ENCODE measurements around the gene CSNK1G3.
"Not testable (repeated sequence)": the region's sequence is repeated elsewhere in the genome, so short reads cannot be mapped to it uniquely, and the experiment has no call there.

CSNK1G3 gene

GRCh38 chr5:123511648-123512605 is at the start of gene CSNK1G3:
Gene CSNK1G3, plus strand, starts transcription at chr5:123512177. Its CDS starts 33,487 bp downstream, at chr5:123545664.
- peak; percentile 92 for DNase-seq

GRCh38 chr5:123466839-123467238 is 45.1 kb upstream of the CSNK1G3 start:
- not testable (repeated sequence) for DNase-seq

- DNase-seq = no peak
Measured at GRCh38 chr5:123471385-123471784, 40.6 kb upstream of the CSNK1G3 start.

GRCh38 chr5:123472150-123472924 is 39.6 kb upstream of the CSNK1G3 start:
- DNase-seq = no peak

GRCh38 chr5:123474228-123474627 is 37.7 kb upstream of the CSNK1G3 start:
- DNase-seq = no peak

- DNase-seq = no peak
Measured at GRCh38 chr5:123476731-123477130, 35.2 kb upstream of the CSNK1G3 start.

GRCh38 chr5:123478546-123478945 is 33.4 kb upstream of the CSNK1G3 start:
- DNase-seq = no peak

- DNase-seq = no peak
Measured at GRCh38 chr5:123482258-123482657, 29.7 kb upstream of the CSNK1G3 start.

- DNase-seq = no peak
Measured at GRCh38 chr5:123483446-123484077, 28.4 kb upstream of the CSNK1G3 start.

GRCh38 chr5:123485275-123485674 is 26.7 kb upstream of the CSNK1G3 start:
- DNase-seq = no peak

GRCh38 chr5:123486951-123487655 is 24.9 kb upstream of the CSNK1G3 start:
- DNase-seq = no peak

- DNase-seq = no peak
Measured at GRCh38 chr5:123490974-123491373, 21.0 kb upstream of the CSNK1G3 start.

- not testable (repeated sequence) for DNase-seq
Measured at GRCh38 chr5:123495211-123495610, 16.8 kb upstream of the CSNK1G3 start.

- DNase-seq = no peak
Measured at GRCh38 chr5:123496892-123497291, 15.1 kb upstream of the CSNK1G3 start.

- DNase-seq = no peak
Measured at GRCh38 chr5:123500471-123500870, 11.5 kb upstream of the CSNK1G3 start.

GRCh38 chr5:123502120-123502519 is 9.9 kb upstream of the CSNK1G3 start:
- DNase-seq = no peak

GRCh38 chr5:123503299-123503698 is 8.7 kb upstream of the CSNK1G3 start:
- DNase-seq = no peak

GRCh38 chr5:123505633-123506032 is 6.3 kb upstream of the CSNK1G3 start:
- no peak for DNase-seq

GRCh38 chr5:123508441-123508840 is 3.5 kb upstream of the CSNK1G3 start:
- DNase-seq = no peak

GRCh38 chr5:123511290-123511647 is 708 bp upstream of the CSNK1G3 start:
- no peak for DNase-seq

- no peak for DNase-seq
Measured at GRCh38 chr5:123512611-123513461, 859 bp downstream of the CSNK1G3 start.
